Measurements from ENCODE around the gene TMF1. TPM values are rescaled to one million over a fixed set of nuclear protein-coding genes. Genes with fewer than 3 reads are reported as not detected.

TMF1 gene
- 40.6 and 43.2 TPM in 2 replicates for total RNA-seq

- intact Hi-C loops (cut with micrococcal nuclease), result loop anchor here (1.0 to 2.0 kb wide), 5 partner anchors 19 to 40 kb away; partner anchors contain the start of genes ARL6IP5, EOGT and UBA3
Observed at GRCh38 chr3:69051756-69052471, at the start of gene TMF1. Gene TMF1 (minus strand): TSS chr3:69052333. CDS start chr3:69052086, 247 bp downstream.

GRCh38 chr3:69099576-69099975, 47.4 kb upstream of the TMF1 start:
- intact Hi-C loops (cut with micrococcal nuclease), result no loop called here

- intact Hi-C loops (cut with micrococcal nuclease), result no loop called here
Observed at GRCh38 chr3:69097407-69098086, 45.4 kb upstream of the TMF1 start.

- intact Hi-C loops (cut with micrococcal nuclease), result no loop called here
Observed at GRCh38 chr3:69096299-69096698, 44.2 kb upstream of the TMF1 start.

- intact Hi-C loops (cut with micrococcal nuclease), result no loop called here
Observed at GRCh38 chr3:69095636-69096035, 43.5 kb upstream of the TMF1 start.

GRCh38 chr3:69094467-69095205, 42.5 kb upstream of the TMF1 start:
- intact Hi-C loops (cut with micrococcal nuclease), result no loop called here

GRCh38 chr3:69092030-69092516, 39.9 kb upstream of the TMF1 start:
- intact Hi-C loops (cut with micrococcal nuclease), result loop anchor here (1.0 to 2.0 kb wide), 3 partner anchors 10 to 107 kb away; partner anchors contain the start of gene TMF1

GRCh38 chr3:69091389-69092029, 39.4 kb upstream of the TMF1 start:
- intact Hi-C loops (cut with micrococcal nuclease), result loop anchor here (1.0 to 2.0 kb wide), 3 partner anchors 9 to 107 kb away; partner anchors contain the start of gene TMF1

GRCh38 chr3:69090021-69090420, 37.9 kb upstream of the TMF1 start:
- intact Hi-C loops (cut with micrococcal nuclease), result no loop called here

- intact Hi-C loops (cut with micrococcal nuclease), result loop anchor here (10.0 kb wide), 2 partner anchors 1433 to 1977 kb away; partner anchors contain the start of gene SUCLG2
Observed at GRCh38 chr3:69088063-69088462, 35.9 kb upstream of the TMF1 start.

- intact Hi-C loops (cut with micrococcal nuclease), result loop anchor here (10.0 kb wide), 2 partner anchors 1432 to 1978 kb away; partner anchors contain the start of gene SUCLG2
Observed at GRCh38 chr3:69087030-69087791, 35.1 kb upstream of the TMF1 start.

GRCh38 chr3:69085833-69086722, 33.9 kb upstream of the TMF1 start:
- intact Hi-C loops (cut with micrococcal nuclease), result loop anchor here (2.0 to 10.0 kb wide), 4 partner anchors 73 to 1979 kb away; partner anchors contain the start of genes EOGT and SUCLG2

GRCh38 chr3:69085168-69085832, 33.2 kb upstream of the TMF1 start:
- intact Hi-C loops (cut with micrococcal nuclease), result loop anchor here (2.0 to 10.0 kb wide), 4 partner anchors 72 to 1980 kb away; partner anchors contain the start of genes EOGT and SUCLG2

- intact Hi-C loops (cut with micrococcal nuclease), result loop anchor here (1.0 to 10.0 kb wide), 5 partner anchors 32 to 1980 kb away; partner anchors contain the start of genes EOGT, SUCLG2 and TMF1
Observed at GRCh38 chr3:69084326-69085167, 32.4 kb upstream of the TMF1 start, which contains the start of gene ARL6IP5. Gene ARL6IP5 (plus strand): TSS chr3:69084937. CDS start chr3:69085048, 111 bp downstream.

- intact Hi-C loops (cut with micrococcal nuclease), result loop anchor here (1.0 to 10.0 kb wide), 3 partner anchors 9 to 1982 kb away; partner anchors contain the start of gene SUCLG2
Observed at GRCh38 chr3:69082805-69083204, 30.7 kb upstream of the TMF1 start.

- intact Hi-C loops (cut with micrococcal nuclease), result loop anchor here (1.0 to 10.0 kb wide), 3 partner anchors 10 to 1982 kb away; partner anchors contain the start of gene SUCLG2
Observed at GRCh38 chr3:69082361-69082760, 30.2 kb upstream of the TMF1 start.

Measured in T-helper 2 cell treated with Interferon-gamma antibody and Interleukin-4, amounts not matched to agents 100 ng/mL and 5 ng/mL, for 36 hours (primary cell).